Measurements from ENCODE around the gene BLTP2. TPM values are rescaled to one million over a fixed set of nuclear protein-coding genes. Genes with fewer than 3 reads are reported as not detected.
A peak's percentile ranks its signal among the peaks of the same experiment; 100 is the strongest.

BLTP2 gene
- total and polyA plus RNA-seq, 2 of the 13 experiments (the other 11 are each of a cell fraction or from before 2014, with no cell fraction given), result 66.7 to 80.9 TPM

GRCh38 chr17:28644787-28645575 lies at the start of gene BLTP2 (continued):
- TF ChIP-seq SP5 (CRISPR knock-in tag; IDR thresholded peaks at IDR 0.05; ENCODE audit: borderline replicate concordance, low read depth) (peak; percentile 67), PHF8 (CRISPR knock-in tag; IDR thresholded peaks at IDR 0.05) (peak; percentile 86), ELF1 (CRISPR knock-in tag; IDR thresholded peaks at IDR 0.05) (peak; percentile 81), ZNF597 (CRISPR knock-in tag; IDR thresholded peaks at IDR 0.05) (no peak), KAT8 (CRISPR knock-in tag; IDR thresholded peaks at IDR 0.05) (peak; percentile 87), ZNF230 (CRISPR knock-in tag; IDR thresholded peaks at IDR 0.05) (peak; percentile 90; the same call in 1 of the 2 replicates), ZNF704 (CRISPR knock-in tag; IDR thresholded peaks at IDR 0.05; ENCODE audit: borderline replicate concordance) (peak; percentile 59; the same call in 1 of the 2 replicates), DNMT3B (CRISPR knock-in tag; conservative IDR thresholded peaks at IDR 0.05) (no peak), MAZ (IDR thresholded peaks at IDR 0.05; ENCODE audit: borderline replicate concordance, low read depth, low read length) (peak; percentile 68; the same call in 1 of the 2 replicates), MAZ (CRISPR knock-in tag; IDR thresholded peaks at IDR 0.05; ENCODE audit: low read depth) (peak; percentile 96), SMAD3 (CRISPR knock-in tag; IDR thresholded peaks at IDR 0.05) (no peak), ZNF451 (CRISPR knock-in tag; IDR thresholded peaks at IDR 0.05) (peak; percentile 63), XBP1 (CRISPR knock-in tag; IDR thresholded peaks at IDR 0.05) (no peak), HMGXB4 (CRISPR knock-in tag; IDR thresholded peaks at IDR 0.05; ENCODE audit: borderline replicate concordance in 1 of 2, low read depth in 1 of 2) (peak; percentile 71 to 77; a peak in 2 of 4 replicates), REPIN1 (CRISPR knock-in tag; IDR thresholded peaks at IDR 0.05; ENCODE audit: borderline replicate concordance, low read depth) (peak; percentile 68; the same call in 1 of the 2 replicates), ZNF431 (CRISPR knock-in tag; IDR thresholded peaks at IDR 0.05; ENCODE audit: borderline replicate concordance, low read depth) (no peak), ZNF275 (CRISPR knock-in tag; IDR thresholded peaks at IDR 0.05; ENCODE audit: borderline replicate concordance) (peak; percentile 43; the same call in 1 of the 2 replicates), ARNTL (CRISPR knock-in tag; IDR thresholded peaks at IDR 0.05) (peak; percentile 49; the same call in 1 of the 2 replicates), ZNF234 (CRISPR knock-in tag; conservative IDR thresholded peaks at IDR 0.05) (no peak; the same call in 1 of the 2 replicates), ZNF790 (CRISPR knock-in tag; IDR thresholded peaks at IDR 0.05; ENCODE audit: borderline replicate concordance) (no peak), GATAD1 (CRISPR knock-in tag; IDR thresholded peaks at IDR 0.05) (peak; percentile 88), ATF2 (CRISPR knock-in tag; IDR thresholded peaks at IDR 0.05) (peak; percentile 31; the same call in 1 of the 2 replicates)
